Nucleus accumbens (tissue), 56 donors: ENCODE measurements around the gene C2CD5.
"Not testable (repeated sequence)": the region's sequence is repeated elsewhere in the genome, so short reads cannot be mapped to it uniquely, and the experiment has no call there.

ENCODE experiments used
- DNase-seq, 56 donors: peaks; one replicate each; lab custom pipeline; 2025; lab: John Stamatoyannopoulos, UW

The C2CD5 gene

GRCh38 chr12:22536346-22536945 lies 7.9 kb downstream of the C2CD5 start:
- no peak for DNase-seq

GRCh38 chr12:22535478-22535877 lies 8.9 kb downstream of the C2CD5 start:
- DNase-seq = no peak

GRCh38 chr12:22535038-22535437 lies 9.3 kb downstream of the C2CD5 start:
- no peak for DNase-seq

- DNase-seq = no peak
Measured at GRCh38 chr12:22533155-22533554, 11.2 kb downstream of the C2CD5 start.

- DNase-seq = no peak
Measured at GRCh38 chr12:22532317-22532716, 12.0 kb downstream of the C2CD5 start.

- DNase-seq = no peak
Measured at GRCh38 chr12:22531205-22531604, 13.1 kb downstream of the C2CD5 start.

- DNase-seq = no peak
Measured at GRCh38 chr12:22529281-22530060, 14.9 kb downstream of the C2CD5 start.

GRCh38 chr12:22527999-22528398 lies 16.3 kb downstream of the C2CD5 start:
- no peak for DNase-seq

GRCh38 chr12:22526836-22527235 lies 17.5 kb downstream of the C2CD5 start:
- no peak for DNase-seq

GRCh38 chr12:22525426-22525825 lies 18.9 kb downstream of the C2CD5 start:
- DNase-seq = no peak

- DNase-seq = no peak
Measured at GRCh38 chr12:22518998-22519397, 25.3 kb downstream of the C2CD5 start.

- DNase-seq = peak in 1 of 56 donors; percentile 4
Measured at GRCh38 chr12:22518060-22518719, 26.2 kb downstream of the C2CD5 start.

GRCh38 chr12:22514875-22515274 lies 29.5 kb downstream of the C2CD5 start:
- no peak for DNase-seq

- DNase-seq = no peak
Measured at GRCh38 chr12:22505826-22506225, 38.5 kb downstream of the C2CD5 start.

GRCh38 chr12:22500100-22500499 lies 44.2 kb downstream of the C2CD5 start:
- no peak for DNase-seq

GRCh38 chr12:22499445-22499844 lies 44.9 kb downstream of the C2CD5 start:
- DNase-seq = no peak

- no peak for DNase-seq
Measured at GRCh38 chr12:22494319-22494718, 50.0 kb downstream of the C2CD5 start.

GRCh38 chr12:22491034-22491433 lies 53.3 kb downstream of the C2CD5 start:
- DNase-seq = no peak

GRCh38 chr12:22488478-22488877 lies 55.9 kb downstream of the C2CD5 start:
- no peak for DNase-seq

GRCh38 chr12:22487683-22488082 lies 56.7 kb downstream of the C2CD5 start:
- not testable (repeated sequence) for DNase-seq

- DNase-seq = no peak
Measured at GRCh38 chr12:22481547-22482104, 62.7 kb downstream of the C2CD5 start.
